Karpas-422 (cell line): ENCODE measurements around the gene SLCO4A1. TPM values are rescaled to one million over a fixed set of nuclear protein-coding genes. Genes with fewer than 3 reads are reported as not detected.

ENCODE experiments used
- DNase-seq: peaks from one replicate; pipeline ENCODE4 v3.0.0-alpha.2; 2015
- H2AFZ ChIP-seq: fragments of 200-600 bp; sonication (generic); 2 replicates; pipeline ENCODE4 v1.6.1; 2014; ENCODE audit warnings: antibody characterized with exemption, low read length, mixed read lengths
- H3K27ac ChIP-seq: fragments of 200-600 bp; sonication (generic); 2 replicates; pipeline ENCODE4 v1.5.1; 2014; ENCODE audit warnings: mild to moderate bottlenecking, low read length, moderate library complexity
- H3K27me3 ChIP-seq: fragments of 200-600 bp; sonication (generic); 2 replicates; pipeline ENCODE4 v1.6.1; 2014; ENCODE audit warnings: low read length, mixed read lengths
- H3K36me3 ChIP-seq: fragments of 200-600 bp; sonication (generic); 2 replicates; pipeline ENCODE4 v1.6.1; 2014; ENCODE audit warnings: low read length, mixed read lengths; ENCODE audit not compliant: insufficient read depth
- H3K4me1 ChIP-seq: fragments of 200-600 bp; sonication (generic); 2 replicates; pipeline ENCODE4 v1.6.1; 2014; ENCODE audit warnings: mild to moderate bottlenecking, low read length, mixed read lengths
- H3K4me2 ChIP-seq: fragments of 200-600 bp; sonication (generic); 2 replicates; pipeline ENCODE4 v1.6.1; 2014; ENCODE audit warnings: low read length, low read depth, mild to moderate bottlenecking; ENCODE audit not compliant: poor library complexity, severe bottlenecking
- H3K4me3 ChIP-seq: fragments of 200-600 bp; sonication (generic); 2 replicates; pipeline ENCODE4 v1.5.1; 2014; ENCODE audit warnings: mild to moderate bottlenecking, antibody characterized with exemption, low read length, mixed read lengths
- H3K79me2 ChIP-seq: fragments of 200-600 bp; sonication (generic); 2 replicates; pipeline ENCODE4 v1.6.1; 2014; ENCODE audit warnings: mild to moderate bottlenecking, low read length, mixed read lengths
- H3K9ac ChIP-seq: fragments of 200-600 bp; sonication (generic); 2 replicates; pipeline ENCODE4 v1.6.0; 2014; ENCODE audit warnings: low read length
- H3K9me2 ChIP-seq: fragments of 200-600 bp; sonication (generic), shearing (Covaris generic); replicated peaks from 2 replicates; pipeline ENCODE4 v1.6.0; 2014; ENCODE audit warnings: mild to moderate bottlenecking, low read length, moderate library complexity; ENCODE audit not compliant: insufficient read depth
- H3K9me3 ChIP-seq: fragments of 300-700, 200-600 bp; sonication (generic); 2 replicates; pipeline ENCODE4 v1.6.1; 2014; ENCODE audit warnings: low read length, mixed read lengths
- H4K20me1 ChIP-seq: fragments of 200-600 bp; sonication (generic); 2 replicates; pipeline ENCODE4 v1.6.1; 2014; ENCODE audit warnings: mild to moderate bottlenecking, antibody characterized with exemption, low read length, low read depth; ENCODE audit not compliant: insufficient read depth
- total RNA-seq: library from RNA; depleted of rRNA; stranded (reverse); fragments of >200 nt; shearing (Covaris generic); gene quantifications from 2 replicates; pipeline ENCODE4 v1.2.3, GENCODE V29; 2014; ENCODE audit warnings: low replicate concordance

SLCO4A1 gene
- total RNA-seq, 1 experiment from 2014 or later: not detected

DNA sequence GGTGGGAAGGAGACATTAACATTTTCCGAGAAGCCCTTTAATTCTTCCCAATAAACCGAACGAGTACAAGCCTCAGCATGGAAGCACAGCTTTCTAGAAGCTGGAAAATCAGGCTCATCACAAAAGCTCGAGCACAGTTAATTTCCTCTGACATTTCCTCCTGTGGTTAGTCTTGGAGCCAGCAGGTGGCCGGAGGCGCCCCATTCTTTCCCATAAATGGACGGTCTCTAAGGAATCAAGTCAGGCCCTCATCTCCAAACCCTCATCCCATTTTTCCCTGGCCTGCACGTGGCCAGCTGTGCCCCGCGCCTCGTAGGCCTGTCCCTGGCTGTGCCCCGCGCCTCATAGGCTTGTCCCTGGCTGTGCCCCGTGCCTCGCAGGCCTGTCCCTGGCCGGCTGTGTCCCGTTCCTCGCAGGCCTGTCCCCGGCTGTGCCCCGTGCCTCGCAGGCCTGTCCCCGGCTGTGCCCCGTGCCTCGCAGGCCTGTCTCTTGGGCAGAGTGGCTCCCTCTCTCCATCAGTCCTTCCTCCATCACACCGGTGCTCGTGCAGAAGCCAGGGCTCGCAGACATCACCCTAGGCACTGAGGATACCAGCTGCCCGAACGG lies 46.7 kb downstream of the SLCO4A1 start:
- no peaks in the 10 kb centered on the region for H3K9me3 ChIP-seq
- no peaks in the 10 kb centered on the region for H3K4me1 ChIP-seq
- H3K27me3 ChIP-seq: no peaks in the 10 kb centered on the region
- H4K20me1 ChIP-seq: no peaks in the 10 kb centered on the region
- no peaks in the 10 kb centered on the region for H3K36me3 ChIP-seq
- no peak for DNase-seq
- H3K79me2 ChIP-seq: no peaks in the 10 kb centered on the region
- H3K9me2 ChIP-seq: no peaks in the 10 kb centered on the region
- H3K9ac ChIP-seq: no peak overlapping the region
- H3K4me3 ChIP-seq: no peak overlapping the region
- no peak overlapping the region for H2AFZ ChIP-seq
- H3K27ac ChIP-seq: no peak overlapping the region
- no peak overlapping the region for H3K4me2 ChIP-seq

DNA sequence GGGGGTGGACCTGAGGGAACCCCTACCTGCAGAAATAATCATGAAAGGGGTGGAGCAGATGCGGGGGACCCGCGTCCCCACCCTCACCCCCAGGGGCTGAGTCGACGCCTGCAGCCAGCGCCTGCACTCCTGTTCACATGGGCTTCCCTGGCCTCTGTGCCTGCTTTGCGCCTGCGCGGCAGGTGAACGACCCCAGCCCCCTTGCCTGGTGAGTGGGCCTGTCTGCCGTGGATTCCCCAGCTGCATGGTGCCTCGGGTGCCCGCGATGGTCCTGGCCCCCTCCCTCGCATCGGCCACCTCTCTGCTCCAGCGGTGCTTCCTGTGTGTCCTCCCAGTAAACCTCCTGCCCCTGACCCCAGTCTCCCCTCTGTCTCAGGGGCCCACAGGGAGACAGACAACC lies 47.6 kb downstream of the SLCO4A1 start:
- no peaks in the 10 kb centered on the region for H3K79me2 ChIP-seq
- no peak for DNase-seq
- H3K9me3 ChIP-seq: no peaks in the 10 kb centered on the region
- no peaks in the 10 kb centered on the region for H4K20me1 ChIP-seq
- no peaks in the 10 kb centered on the region for H3K36me3 ChIP-seq
- no peak overlapping the region for H3K9ac ChIP-seq
- no peaks in the 10 kb centered on the region for H3K27me3 ChIP-seq
- H3K4me2 ChIP-seq: no peak overlapping the region
- no peaks in the 10 kb centered on the region for H3K4me1 ChIP-seq
- no peak overlapping the region for H2AFZ ChIP-seq
- H3K27ac ChIP-seq: no peak overlapping the region
- H3K9me2 ChIP-seq: no peaks in the 10 kb centered on the region
- H3K4me3 ChIP-seq: no peak overlapping the region

DNA sequence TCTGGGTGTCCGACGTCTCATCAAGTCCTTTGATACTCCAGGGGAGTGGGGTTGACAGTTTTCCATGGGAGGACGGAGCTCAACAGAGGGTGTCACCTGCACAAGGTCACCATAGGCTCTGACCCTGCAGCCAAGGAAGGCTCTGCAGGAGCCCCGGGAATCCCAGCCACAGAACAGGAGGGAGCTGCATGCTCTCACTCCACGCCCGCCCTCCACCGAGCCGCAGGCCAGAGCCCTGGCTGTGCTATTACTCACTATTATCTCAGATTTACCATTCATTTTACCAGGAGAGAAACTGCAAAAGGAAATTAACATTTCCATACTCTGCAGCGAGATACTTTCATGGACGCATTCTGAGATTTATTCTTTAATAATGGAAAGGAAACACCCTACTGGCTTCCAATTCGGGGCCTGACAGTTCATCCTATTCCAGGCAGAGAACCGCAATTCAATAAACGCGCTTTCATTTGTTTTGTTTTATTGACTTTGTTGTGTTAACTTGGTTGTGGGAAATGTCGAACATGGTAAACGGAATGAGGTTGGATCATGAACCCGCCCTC lies 48.0 kb downstream of the SLCO4A1 start:
- Histone ChIP-seq H4K20me1 (no peaks in the 10 kb centered on the region), H3K9ac (no peak overlapping the region), H2AFZ (no peak overlapping the region), H3K4me1 (no peaks in the 10 kb centered on the region), H3K27me3 (no peaks in the 10 kb centered on the region), H3K36me3 (no peaks in the 10 kb centered on the region), H3K4me2 (no peak overlapping the region), H3K9me2 (no peaks in the 10 kb centered on the region), H3K27ac (no peak overlapping the region), H3K4me3 (no peak overlapping the region), H3K9me3 (no peaks in the 10 kb centered on the region), H3K79me2 (no peaks in the 10 kb centered on the region)
- DNase-seq: no peak

DNA sequence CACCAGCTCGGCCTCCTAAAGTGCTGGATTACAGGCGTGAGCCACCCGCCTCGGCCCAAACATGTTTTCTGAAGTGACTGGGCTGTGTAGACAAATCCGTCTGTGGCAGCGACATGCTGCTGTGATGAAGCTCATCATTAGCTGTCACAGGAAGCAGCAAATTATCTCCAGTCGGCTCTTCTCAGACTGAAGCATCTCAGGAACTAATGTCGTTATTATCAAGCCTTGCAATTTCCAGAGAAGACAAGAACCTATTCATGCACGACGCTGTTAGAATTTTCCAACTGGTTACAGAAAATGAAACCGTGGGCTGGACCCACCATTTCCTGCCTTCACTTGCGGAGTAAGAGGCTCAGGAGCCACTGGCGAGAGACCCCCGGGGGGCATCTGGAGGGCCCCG lies 49.2 kb downstream of the SLCO4A1 start:
- Histone ChIP-seq H3K27me3 (no peaks in the 10 kb centered on the region), H3K36me3 (no peaks in the 10 kb centered on the region), H3K9ac (no peak overlapping the region), H3K9me2 (no peaks in the 10 kb centered on the region), H2AFZ (no peak overlapping the region), H3K79me2 (no peaks in the 10 kb centered on the region), H3K4me3 (no peak overlapping the region), H3K9me3 (no peaks in the 10 kb centered on the region), H3K4me2 (no peak overlapping the region), H4K20me1 (no peaks in the 10 kb centered on the region), H3K4me1 (no peaks in the 10 kb centered on the region), H3K27ac (no peak overlapping the region)
- no peak for DNase-seq

DNA sequence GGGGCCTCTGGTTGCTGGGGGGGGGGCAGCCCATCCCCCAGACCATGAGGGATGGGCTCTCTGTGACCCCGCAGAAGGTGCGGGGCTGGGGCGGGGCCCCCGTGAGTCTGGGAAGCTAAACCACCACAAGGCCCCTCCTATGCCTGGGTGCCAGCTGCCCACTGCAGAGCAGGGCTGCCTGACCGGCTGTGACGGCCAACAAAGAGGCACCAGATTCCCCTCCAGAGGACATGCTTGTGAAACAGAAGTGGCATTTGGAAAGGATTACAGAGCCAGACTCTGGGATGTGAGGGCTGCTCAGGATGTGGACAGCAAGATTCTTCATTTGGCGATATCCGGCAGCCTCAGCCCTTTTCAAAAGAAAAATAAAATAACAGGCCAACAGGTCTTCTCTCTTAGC lies 49.9 kb downstream of the SLCO4A1 start:
- no peaks in the 10 kb centered on the region for H3K79me2 ChIP-seq
- no peaks in the 10 kb centered on the region for H4K20me1 ChIP-seq
- H3K27ac ChIP-seq: no peak overlapping the region
- H3K9me2 ChIP-seq: no peaks in the 10 kb centered on the region
- H3K4me2 ChIP-seq: no peak overlapping the region
- no peak overlapping the region for H2AFZ ChIP-seq
- H3K4me1 ChIP-seq: no peaks in the 10 kb centered on the region
- no peaks in the 10 kb centered on the region for H3K36me3 ChIP-seq
- H3K9me3 ChIP-seq: no peaks in the 10 kb centered on the region
- H3K9ac ChIP-seq: no peak overlapping the region
- no peaks in the 10 kb centered on the region for H3K27me3 ChIP-seq
- DNase-seq: no peak
- no peak overlapping the region for H3K4me3 ChIP-seq

DNA sequence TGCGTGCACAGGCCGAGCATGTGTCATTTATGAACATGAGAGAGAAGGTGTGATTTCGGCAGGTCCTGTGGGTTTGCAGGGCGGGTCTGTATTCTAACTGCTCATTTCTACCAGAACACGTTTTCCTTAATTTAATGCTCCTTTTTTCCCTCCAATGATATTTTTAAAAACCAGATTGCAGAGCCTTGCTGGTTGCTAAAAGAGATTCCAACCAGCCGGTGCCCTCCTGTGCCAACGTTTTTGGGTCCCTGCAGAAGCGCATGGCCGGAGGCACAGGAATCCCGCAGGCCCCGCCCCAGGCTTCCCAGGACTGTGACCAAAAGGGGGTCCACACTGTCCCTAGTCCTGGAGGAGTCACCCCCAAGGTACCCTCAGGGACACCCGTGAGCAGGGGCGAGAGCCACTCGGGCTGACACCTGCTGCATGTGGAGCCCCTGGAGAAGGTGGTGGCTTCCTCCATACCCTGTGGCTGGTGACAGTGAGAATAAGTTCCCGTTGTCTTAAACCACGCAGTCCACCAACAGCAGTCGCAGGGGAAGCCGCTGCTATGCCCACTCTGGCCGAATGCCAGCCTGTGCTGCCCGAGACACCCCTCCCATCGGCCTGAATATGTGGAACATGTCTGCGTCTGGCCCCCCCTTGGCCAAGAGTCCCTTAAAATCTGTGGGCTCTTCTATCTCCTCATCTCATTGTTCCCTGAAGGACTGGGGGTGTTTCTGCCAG lies 50.7 kb downstream of the SLCO4A1 start:
- no peak overlapping the region for H2AFZ ChIP-seq
- no peak overlapping the region for H3K4me2 ChIP-seq
- no peaks in the 10 kb centered on the region for H3K9me3 ChIP-seq
- no peaks in the 10 kb centered on the region for H3K79me2 ChIP-seq
- no peak overlapping the region for H3K27ac ChIP-seq
- H3K4me1 ChIP-seq: peaks cover 4% of the 10 kb centered on the region
- DNase-seq: no peak
- no peak overlapping the region for H3K4me3 ChIP-seq
- H3K36me3 ChIP-seq: no peaks in the 10 kb centered on the region
- no peaks in the 10 kb centered on the region for H3K9me2 ChIP-seq
- no peaks in the 10 kb centered on the region for H3K27me3 ChIP-seq
- H3K9ac ChIP-seq: no peak overlapping the region
- no peaks in the 10 kb centered on the region for H4K20me1 ChIP-seq

DNA sequence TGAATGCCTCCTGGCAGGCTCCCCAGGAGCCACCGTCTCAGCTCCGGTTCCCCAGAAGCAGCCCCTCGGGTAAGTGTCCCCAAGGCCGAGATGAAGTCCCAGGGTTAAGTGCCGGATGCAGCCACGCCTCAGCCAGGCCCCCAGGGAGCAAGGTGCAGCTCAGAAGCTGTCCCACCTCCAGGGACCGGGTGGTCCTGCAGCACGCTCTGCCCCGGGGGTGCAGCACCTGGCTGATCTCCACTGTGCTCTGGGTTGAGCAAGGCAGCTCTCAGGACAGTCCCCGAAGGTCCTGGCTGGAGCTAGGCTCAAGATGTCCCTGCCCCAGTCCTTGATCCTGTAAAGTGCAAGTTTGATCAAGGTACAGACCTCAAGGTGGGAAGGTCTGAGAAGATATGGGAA lies 51.2 kb downstream of the SLCO4A1 start:
- Histone ChIP-seq H3K4me2 (no peak overlapping the region), H3K27me3 (no peaks in the 10 kb centered on the region), H3K9ac (no peak overlapping the region), H3K79me2 (no peaks in the 10 kb centered on the region), H3K9me2 (no peaks in the 10 kb centered on the region), H3K4me1 (peaks cover 6% of the 10 kb centered on the region), H2AFZ (no peak overlapping the region), H3K27ac (no peak overlapping the region), H3K4me3 (no peak overlapping the region), H4K20me1 (no peaks in the 10 kb centered on the region), H3K36me3 (no peaks in the 10 kb centered on the region), H3K9me3 (no peaks in the 10 kb centered on the region)
- no peak for DNase-seq

DNA sequence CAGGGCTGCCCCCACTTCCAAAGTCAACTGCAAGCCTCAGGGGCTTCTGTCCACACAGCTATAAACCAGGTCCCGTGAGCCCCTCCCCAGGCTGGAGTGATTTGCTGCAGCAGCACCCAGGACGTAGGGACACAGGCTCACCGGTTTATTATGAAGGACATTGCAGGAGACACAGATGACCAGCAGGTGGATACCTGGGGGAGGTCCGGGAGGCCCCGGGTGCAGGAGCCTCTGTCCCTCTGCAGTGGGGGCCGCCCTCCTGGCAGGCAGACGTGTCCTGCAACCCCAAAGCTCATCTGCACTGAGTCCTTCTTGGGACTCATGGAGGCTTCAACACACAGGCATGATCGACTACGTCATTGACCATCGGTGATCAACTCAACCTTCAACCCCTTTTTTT lies 51.8 kb downstream of the SLCO4A1 start:
- no peaks in the 10 kb centered on the region for H3K9me2 ChIP-seq
- H3K79me2 ChIP-seq: no peaks in the 10 kb centered on the region
- no peaks in the 10 kb centered on the region for H4K20me1 ChIP-seq
- no peaks in the 10 kb centered on the region for H3K27me3 ChIP-seq
- H3K9me3 ChIP-seq: no peaks in the 10 kb centered on the region
- no peak overlapping the region for H3K4me3 ChIP-seq
- H3K36me3 ChIP-seq: no peaks in the 10 kb centered on the region
- no peak overlapping the region for H3K9ac ChIP-seq
- no peak overlapping the region for H2AFZ ChIP-seq
- DNase-seq: no peak
- H3K4me1 ChIP-seq: peaks cover 6% of the 10 kb centered on the region
- no peak overlapping the region for H3K4me2 ChIP-seq
- no peak overlapping the region for H3K27ac ChIP-seq
